Stimulated activated CD8-positive, alpha-beta memory T cell treated with anti-CD3 and anti-CD28 coated beads, Interleukin-4, amount 100 ng/mL, for 1 hour (primary cell): ENCODE results near the gene COX7A2.
A peak's percentile ranks its signal among the peaks of the same experiment; 100 is the strongest.

Experiments
- DNase-seq, 2 donors: peaks; one replicate each; pipeline ENCODE4 v3.0.0-alpha.2; 2020; ENCODE audit warnings: low read depth in 2 of 2, low spot score in 1 of 2

The COX7A2 gene

DNA sequence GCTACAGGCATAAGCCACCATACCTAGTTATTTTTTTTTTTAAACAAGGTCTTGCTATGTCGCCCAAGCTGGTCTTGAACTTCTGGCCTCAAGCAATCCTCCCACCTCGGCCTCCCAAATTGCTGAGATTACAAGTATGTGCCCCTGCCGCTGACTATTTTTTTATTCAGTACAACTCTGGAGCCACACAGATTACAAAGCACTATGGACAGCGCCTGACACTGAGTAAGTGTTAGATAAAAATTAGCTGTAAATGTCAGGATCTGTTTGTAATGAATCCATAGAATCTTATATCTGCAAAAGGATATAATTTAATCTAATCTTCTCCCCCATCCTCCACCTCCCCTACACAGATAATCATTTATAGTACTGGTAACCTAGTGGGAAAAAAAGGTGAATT is 22.5 kb downstream of the COX7A2 start:
- DNase-seq, result no peak

DNA sequence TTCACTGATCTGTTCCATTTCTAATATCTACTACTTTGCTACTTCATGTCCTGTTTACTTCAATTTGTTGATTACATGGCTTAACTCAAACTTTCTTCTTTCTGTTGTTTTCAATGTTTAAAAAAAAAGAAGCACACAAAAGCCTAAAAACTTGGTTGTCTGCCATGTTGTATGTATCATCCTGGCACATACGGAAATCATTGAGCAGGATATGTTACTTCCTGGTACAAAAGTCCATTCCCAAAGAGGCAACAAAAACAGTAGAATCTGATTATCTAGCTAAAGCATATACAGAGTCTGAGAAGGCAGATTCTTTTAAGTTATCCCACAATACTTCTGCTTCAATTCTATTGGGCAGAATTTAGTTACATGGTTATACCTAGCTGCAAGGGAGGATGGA is 23.2 kb downstream of the COX7A2 start:
- no peak for DNase-seq

DNA sequence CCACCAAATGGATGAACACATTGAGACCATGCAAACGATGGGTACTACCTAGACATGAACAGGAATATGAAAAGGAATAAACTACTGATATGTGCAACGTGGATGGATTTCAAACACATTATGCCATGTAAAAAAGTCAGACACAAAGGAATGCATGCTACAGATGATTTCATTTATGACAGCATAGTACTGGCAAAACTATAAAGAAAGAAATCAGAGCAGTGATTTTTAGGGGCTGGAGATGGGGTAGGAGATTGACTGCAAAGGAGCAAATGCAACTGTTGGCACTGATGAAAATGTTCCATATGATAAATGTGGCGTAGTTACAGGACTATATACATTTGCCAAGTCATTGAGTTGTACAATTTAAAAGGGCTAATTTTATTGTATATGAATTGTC is 24.3 kb downstream of the COX7A2 start:
- no peak for DNase-seq

DNA sequence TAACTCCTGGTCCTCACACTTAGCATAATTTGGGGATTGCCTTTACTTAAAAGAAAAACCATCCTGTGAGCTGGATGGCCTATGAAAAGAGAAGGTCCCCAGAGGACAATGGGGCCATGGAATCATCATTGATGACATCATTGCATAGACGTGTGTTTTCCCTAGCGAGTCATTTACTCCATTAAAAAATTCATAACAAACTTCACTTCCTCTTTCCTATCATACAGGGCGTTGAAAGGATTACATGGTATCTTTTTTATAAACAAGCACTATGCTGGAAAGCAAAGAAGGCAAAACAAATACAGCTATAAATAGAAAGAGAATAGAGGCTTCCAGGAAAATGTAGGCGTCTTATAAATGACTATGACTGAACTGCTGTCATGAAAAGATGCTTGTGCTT is 26.4 kb downstream of the COX7A2 start:
- DNase-seq, result no peak

DNA sequence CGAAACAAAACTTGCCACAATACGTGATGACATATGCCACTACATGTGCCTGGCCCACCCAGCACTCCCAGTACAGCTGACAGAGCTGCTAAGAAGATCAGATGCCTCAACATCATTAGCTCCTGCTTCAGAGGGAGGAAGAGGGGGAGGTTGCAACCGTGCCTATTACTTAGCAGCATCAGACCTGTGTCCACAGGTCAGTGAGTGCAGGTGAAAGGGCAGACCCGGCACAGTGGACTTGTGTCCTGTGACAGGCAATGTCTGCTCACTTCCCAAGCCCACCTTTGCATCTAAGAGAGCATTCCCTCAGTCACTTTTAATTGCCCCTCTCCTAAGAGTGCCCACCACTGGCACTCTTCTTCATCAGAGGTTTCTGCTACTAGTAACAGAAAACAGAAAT is 28.3 kb downstream of the COX7A2 start:
- no peak for DNase-seq

DNA sequence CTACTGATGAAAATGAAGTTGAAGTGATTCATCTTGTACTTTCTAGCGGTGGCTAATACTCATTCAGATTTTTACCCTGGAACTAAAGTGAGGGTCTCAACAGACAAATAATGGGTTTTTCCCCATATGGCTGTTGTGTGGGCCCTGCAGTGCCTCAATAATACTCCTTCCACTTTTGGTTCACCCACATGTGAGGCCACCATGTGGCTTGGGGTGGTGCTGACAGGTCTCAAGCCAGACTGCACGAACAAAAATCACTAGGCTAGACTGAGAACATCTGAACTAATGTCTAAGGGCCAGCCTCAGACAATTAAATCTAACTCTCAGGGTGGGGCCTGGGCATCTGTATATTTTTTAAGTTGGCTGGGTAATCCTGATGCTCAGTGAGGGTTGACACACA is 29.9 kb downstream of the COX7A2 start:
- DNase-seq, result no peak

DNA sequence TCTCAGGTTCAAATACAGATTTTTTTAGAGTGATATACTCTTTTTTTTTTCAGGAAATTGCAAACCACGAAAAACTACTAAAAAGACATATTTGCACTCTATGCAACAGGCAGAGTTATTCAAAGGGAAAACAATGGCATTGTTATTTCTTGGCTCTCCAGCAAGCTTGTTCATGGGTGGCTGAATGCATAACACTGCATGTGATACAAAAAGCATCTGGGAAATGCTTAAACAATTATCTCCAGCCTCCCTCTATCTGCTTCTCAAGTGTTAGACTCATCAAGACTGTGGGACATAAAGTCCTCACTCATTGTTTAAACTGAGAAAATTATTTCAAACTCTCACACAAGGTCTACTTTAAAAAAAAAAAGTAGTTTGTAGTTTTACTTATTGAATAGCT is 30.5 kb downstream of the COX7A2 start:
- no peak for DNase-seq

DNA sequence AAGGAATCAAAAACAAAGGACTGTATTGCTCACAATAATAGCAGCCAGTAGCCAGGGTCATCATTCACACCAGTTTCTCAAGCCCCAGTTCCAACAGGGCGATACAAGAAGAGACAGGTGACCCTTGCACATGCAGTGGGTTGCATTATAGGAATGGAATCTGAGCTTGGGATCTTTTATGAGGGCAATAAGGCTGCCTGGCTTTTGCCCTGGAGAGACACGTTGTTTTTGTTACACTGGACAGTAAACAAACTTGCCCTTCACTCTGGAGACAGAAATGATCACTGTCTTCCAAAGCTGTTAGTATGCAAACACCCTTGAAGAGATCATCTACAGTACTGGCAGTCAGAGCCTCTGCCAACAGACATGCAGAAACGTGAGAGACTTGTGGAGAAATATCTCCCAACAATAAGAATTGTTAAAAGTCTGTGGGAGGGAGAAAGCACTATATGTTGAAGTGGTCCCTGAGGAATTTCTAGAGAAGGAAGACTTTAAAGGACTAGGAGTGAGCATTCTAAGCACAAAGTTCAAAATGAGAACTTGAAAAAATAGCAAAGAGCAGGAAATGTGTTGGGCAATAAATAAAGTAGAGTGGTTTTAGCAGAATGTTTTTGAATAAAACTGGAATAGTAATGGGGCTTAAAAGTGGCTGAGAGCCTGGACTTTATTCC is 31.5 kb downstream of the COX7A2 start:
- no peak for DNase-seq

DNA sequence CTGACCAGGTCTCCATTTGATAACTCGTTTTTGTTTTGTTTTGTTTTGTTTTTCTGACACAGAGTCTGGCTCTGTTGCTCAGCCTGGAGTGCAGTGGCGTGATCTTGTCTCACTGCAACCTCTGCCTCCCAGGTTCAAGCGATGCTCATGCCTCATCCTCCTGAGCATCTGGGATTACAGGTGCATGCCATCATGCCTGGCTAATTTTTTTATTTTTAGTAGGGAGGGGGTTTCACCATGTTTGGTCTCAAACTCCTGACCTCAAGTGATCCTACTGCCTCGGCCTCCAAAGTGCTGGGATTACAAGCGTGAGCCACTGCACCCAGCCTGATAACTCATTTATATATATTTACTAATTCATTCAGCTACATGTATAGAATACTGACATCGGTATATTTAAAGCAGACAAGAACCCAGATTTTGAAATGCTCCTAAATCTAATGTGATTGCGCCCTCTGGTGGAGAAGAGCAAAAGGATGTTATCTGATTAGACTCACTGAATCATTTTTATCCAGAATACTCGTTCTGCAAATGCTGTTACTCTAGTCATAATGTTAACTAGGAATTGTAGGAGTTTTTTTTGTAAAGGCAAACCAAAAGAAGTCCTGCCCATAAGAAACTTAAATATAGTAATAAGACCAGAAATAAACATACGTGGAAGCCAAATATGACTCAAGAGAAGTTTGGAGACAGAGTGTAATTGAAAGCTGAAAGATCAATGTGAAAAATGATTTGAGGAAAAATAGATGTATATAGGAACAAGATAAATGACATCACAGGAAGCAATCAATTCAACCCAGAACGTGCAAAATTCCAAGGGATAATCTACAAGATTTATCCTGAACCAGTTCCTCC is 32.5 kb downstream of the COX7A2 start:
- DNase-seq, result peak in 1 of 2 donors; percentile 15

DNA sequence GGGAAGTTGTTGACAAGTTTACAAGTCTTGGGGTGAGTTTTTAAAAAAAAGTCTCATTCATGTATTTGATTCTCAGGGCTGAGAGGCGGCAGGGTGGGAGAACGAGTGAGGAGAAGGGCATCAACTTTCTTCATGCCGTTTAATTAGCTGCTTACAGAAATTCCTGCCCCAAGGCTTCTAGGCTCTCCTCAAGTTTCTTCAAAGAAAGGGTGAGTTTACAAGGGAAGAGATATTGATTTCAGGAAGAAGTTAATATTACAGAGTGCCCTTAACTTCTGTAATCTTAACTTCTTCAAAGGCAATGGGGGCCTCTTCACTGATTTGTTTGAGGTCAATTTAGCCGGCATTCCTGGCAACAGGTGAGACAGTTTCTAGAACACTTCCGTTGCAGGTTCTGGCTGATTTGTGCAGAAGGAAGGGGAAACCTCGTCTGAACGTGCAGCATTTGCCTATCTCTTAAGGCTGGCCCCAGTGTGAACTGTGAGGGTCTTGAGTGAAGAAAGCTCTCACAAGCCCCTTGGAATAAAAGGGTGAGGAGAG is 34.3 kb downstream of the COX7A2 start:
- no peak for DNase-seq

DNA sequence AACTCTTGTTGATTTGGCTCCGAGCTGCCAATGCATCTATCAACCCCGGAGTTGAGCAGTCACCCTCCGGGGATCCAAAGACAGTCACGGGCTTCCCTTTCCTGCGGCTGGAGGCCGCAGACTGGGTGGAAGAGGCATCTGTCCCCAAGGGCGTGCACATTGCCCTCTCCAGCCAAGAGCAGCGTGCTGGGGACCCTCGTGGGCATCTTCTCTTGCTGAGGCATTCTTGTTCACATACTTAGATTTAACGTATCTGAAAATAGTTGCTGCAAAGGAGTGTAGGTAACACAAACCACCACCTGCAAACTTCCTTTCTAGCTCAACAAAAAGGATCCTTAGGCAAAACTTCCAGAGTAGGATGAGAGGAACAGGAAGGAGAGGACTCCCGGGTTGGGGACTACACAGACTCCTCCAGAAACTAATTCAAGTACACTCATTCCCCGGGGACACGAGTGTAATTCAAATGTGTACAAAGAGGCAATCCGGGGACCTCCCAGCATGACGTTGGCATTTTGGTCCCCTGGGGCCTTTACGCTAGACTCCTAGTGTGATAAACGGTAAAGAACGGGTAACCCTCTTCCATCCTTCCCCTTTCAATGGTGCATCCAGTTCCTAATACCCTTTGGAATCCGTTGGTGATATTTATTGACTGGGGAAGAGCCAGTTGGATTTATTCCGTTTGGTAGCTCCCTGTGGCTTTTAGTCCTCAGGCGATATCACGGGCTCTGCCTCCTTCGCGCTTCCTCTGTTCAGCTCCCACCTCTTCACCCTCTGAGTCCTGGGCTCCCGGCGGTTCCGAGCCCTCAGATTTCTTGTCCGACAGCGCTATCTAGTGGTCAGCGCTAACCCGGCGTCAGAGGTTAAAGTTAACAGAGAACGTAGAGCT is 35.1 kb downstream of the COX7A2 start:
- peak; percentile 35 to 69 for DNase-seq

DNA sequence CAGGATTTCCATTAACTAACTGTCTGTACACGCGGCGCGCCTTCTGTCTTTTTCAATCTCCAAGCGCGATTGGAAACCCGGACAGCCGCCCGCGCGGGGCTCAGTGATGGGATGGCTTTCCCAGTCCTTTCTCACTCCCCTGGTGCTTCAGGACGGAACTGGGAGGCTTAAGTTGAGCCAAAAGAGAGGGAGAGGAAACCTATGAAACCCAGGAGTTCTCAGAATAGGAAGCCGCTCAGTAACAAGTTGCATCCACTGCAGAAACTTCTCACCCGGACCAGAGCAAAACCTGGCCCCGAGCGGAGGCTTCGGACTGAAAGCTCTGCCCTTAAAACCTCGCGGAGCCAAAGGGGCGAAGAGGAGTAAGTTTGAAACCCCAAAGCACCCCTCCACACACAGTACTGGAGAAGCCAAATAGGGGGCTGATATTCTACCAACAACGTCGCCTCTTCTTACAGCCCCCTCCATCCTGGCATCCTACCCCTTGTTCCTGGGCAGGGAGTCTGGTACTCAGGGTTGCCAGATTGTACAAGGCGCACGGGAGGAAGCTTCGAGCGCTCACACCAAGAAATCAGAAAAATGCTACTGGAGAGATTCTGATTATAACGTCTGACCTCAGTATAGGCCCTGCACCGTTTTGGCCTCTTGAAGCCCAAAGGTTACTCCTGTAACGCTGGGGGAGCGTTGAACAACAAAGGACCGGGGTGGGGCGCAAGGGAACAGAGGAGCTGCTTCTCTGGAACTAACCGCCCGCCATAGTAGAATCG is 36.8 kb downstream of the COX7A2 start:
- no peak for DNase-seq

DNA sequence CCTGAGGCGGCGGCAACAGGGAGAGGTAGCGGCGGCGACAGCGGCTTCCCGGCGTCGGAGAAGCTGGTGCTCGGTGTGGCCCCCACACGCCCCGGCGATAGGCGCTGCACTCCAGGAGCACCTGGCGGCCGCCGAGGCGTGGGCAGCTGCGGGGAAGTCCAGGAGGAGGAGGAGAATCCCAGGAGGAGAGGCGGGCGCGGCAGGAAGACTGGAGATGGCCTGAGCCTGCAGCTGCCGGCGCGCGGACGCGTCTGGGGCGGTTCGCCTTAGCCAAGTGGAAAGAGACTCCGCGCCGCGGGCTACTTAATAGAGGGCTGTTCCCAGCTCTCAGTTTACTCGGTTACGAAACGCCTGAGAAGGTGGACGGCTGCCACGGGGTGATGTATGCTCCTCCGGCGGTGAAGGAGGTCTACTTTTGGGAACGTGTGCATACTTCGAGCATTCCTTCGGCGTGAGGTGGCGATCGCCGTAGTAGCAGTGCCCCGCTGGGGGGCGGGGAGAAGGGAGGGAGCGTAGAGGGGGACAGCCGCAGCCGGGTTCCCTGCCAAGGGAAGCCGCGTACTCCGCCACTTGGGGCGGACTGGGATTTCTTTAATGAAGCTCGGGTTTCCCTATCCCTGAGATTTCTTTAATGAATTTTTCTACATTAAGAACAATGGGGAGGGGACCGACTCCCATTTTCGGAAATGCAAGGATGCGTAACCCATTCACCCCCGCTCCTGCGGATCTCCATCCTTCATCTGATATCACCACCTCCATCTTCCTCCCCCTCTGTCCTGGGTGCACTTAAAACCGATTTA is 37.6 kb downstream of the COX7A2 start, which contains the start of gene COL12A1:
COL12A1 (minus strand) TSS at position 278 of the 800 bp plus-strand sequence. CDS start 3,261 bp downstream, outside the sequence.
- no peak for DNase-seq

DNA sequence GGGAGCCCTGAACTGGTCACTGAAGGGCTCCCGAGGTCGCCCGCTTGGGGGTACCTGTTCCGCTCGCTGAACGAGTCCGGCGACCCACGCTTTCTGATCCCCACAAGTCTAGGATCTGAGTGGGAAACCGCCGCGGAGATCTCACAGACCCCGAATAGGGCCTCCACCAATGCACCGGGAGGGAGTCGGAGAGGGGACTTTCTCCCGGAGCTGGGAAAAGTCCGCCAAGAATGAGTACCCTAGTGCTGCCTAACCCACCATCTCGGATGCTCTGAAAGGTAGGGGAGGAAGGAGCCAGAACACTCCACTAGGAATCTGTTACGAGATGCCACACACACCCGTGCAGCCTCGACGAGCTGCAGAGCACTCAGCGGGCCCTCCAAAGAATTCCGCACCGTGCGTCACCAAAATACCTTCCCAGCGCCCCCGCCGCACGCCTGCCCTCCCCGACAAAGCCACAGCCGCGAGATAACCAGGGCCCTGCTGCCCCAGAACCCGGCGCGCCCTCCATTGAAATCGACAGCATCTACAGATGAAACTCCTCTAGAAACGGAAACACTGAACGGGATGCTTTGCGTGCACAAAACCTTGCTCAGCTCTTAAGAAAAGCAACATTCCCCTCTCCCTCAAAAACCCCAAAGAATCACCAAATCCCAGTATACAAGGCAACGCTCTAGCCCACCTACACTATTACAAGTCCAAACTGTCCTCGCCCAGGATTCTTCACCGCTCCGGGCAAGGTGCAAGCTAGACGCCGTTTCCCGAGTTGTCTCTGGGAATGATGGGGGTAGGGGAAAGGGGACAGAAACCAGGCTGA is 38.4 kb downstream of the COX7A2 start:
- no peak for DNase-seq

DNA sequence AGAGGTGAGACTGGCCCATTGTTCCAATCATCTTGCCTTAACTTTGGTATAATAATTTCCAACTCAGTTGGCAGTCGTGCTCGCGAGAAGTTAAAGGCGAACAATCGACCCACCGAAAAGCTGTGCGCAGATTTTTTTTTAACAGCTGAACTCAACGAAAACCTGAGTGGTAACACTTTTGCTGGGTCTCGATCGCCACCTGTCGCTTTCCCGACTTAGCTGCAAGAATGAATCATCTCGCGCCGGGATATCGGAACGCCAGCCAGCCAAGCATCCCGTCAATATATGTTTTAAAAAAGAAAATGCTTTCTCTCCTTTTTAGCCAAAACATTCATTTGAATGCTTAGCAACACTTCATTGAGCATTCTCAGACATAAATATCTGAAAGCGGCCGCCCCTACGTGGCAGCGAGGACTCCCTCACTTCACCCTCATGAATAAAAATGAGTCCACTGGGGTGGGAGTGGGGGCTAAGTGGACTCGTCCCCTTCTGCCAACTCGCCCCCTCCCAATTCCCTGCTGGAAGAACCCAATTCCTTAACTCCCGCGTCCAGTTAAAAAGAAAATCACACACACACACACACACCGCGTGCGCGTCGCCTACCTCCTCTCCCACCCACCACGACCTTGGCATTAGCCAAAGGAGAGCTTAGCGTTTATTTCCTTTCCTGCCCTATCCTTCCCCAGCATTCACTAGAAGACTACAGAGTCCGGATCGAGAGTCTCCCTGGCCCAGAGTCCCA is 39.2 kb downstream of the COX7A2 start:
- DNase-seq, result no peak

DNA sequence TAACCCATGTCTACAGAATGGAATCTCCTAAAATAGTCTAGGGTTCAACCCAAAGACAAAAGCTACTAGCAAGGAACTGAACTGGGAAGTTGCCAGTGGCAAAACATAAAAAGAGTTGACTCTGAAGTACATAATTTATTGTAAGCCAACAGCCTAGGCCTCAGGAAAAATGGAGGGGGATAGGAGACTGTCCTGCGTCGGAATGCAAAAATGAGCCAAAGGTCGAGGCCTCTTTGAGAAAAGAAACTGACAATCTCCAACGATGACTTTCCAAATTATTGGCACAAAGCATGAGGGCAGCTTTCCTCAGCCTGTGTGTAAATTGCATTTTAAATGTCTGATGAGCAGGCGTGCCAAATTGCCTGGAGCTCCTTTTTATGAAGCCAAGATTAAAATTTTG is 39.9 kb downstream of the COX7A2 start:
- no peak for DNase-seq

DNA sequence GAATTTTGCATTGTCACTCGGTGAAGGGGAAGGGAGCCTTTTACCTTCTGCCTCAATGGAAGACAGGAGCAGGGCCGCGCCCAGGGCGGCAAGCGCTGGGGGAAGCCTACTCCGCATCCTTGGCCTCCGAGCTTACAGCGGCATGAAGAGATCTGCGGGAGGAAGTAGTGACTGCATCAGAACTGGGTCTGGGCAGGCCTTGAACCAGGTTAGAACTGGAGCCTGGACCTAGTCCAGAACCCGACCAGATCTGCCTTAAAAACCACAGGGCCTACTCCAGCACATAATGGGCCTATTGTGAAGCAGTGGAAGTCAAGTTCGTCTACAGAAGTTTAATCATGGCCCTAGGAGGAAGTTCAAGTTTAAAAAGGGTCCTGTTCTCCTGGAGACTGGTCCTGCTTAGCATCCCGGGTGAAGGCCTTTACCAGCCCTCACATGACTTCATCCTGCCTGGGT is 40.9 kb downstream of the COX7A2 start:
- DNase-seq, result no peak
